ENCODE results near the gene TIMP3. TPM values are rescaled to one million over a fixed set of nuclear protein-coding genes. Genes with fewer than 3 reads are reported as not detected.

TIMP3 gene
- total and polyA plus RNA-seq, 4 experiments from 2014 or later = 1.7 to 2.3 TPM; not detected in 2

GRCh38 chr22:32880505-32880892 is 79.0 kb downstream of the TIMP3 start:
- Histone ChIP-seq H3K27ac (ENCODE audit: low read depth, low read length) (no peak overlapping the region), H3K27me3 (ENCODE audit: insufficient read depth, low read length) (no peaks in the 10 kb centered on the region), H3K4me3 (ENCODE audit: low read length in 2 of 2) (no peak overlapping the region), H3K9me3 (ENCODE audit: control insufficient read depth in 1 of 2, low read length in 2 of 2) (no peaks in the 10 kb centered on the region), H3K36me3 (ENCODE audit: insufficient read depth, low read length) (no peaks in the 10 kb centered on the region), H3K4me1 (ENCODE audit: insufficient read depth, low read length) (peaks cover 4% of the 10 kb centered on the region)
- H3K9me3 Mint-ChIP-seq = no peaks in the 10 kb centered on the region
- ChIA-PET POLR2A (ENCODE audit: partially characterized antibody) (no interaction called here), CTCF (ENCODE audit: partially characterized antibody) (no interaction called here)
- H3K36me3 Mint-ChIP-seq = no peaks in the 10 kb centered on the region
- intact Hi-C loops (cut with micrococcal nuclease) = no loop called here
- H3K4me1 Mint-ChIP-seq = peaks cover 0 to 7% (median under 1%) of the 10 kb centered on the region in 4 donors
- peaks cover under 1 to 4% of the 10 kb centered on the region in 2 donors for H3K27me3 Mint-ChIP-seq
- no peak overlapping the region for H3K27ac Mint-ChIP-seq
- DNase-seq = no peak
- H3K4me3 Mint-ChIP-seq = no peak overlapping the region

- Mint-ChIP-seq H3K4me1 (peaks cover 0 to 7% (median under 1%) of the 10 kb centered on the region in 4 donors), H3K4me3 (peak overlapping the region in 2 of 8 donors; percentile 47 to 60), H3K27ac (peak overlapping the region in 1 of 7 donors; percentile 32), H3K36me3 (no peaks in the 10 kb centered on the region), H3K9me3 (no peaks in the 10 kb centered on the region), H3K27me3 (peaks cover 0 to 4% of the 10 kb centered on the region in 2 donors)
- Histone ChIP-seq H3K9me3 (ENCODE audit: control insufficient read depth in 1 of 2, low read length in 2 of 2) (no peaks in the 10 kb centered on the region), H3K27ac (ENCODE audit: low read depth, low read length) (no peak overlapping the region), H3K4me3 (ENCODE audit: low read length in 2 of 2) (no peak overlapping the region), H3K4me1 (ENCODE audit: insufficient read depth, low read length) (peaks cover 4% of the 10 kb centered on the region), H3K36me3 (ENCODE audit: insufficient read depth, low read length) (no peaks in the 10 kb centered on the region), H3K27me3 (ENCODE audit: insufficient read depth, low read length) (no peaks in the 10 kb centered on the region)
- ChIA-PET CTCF (ENCODE audit: partially characterized antibody) (interaction anchor here (0.6 kb wide), 1 partner anchor 910 kb away, joined by 3 read pairs; no protein-coding TSS in a partner anchor), POLR2A (ENCODE audit: partially characterized antibody) (no interaction called here)
- no peak for DNase-seq
- intact Hi-C loops (cut with micrococcal nuclease) = no loop called here
These were observed 79.5 kb downstream of the TIMP3 start for GRCh38 chr22:32880893-32881596.

GRCh38 chr22:32882360-32882755 is 80.9 kb downstream of the TIMP3 start:
- POLR2A ChIA-PET (ENCODE audit: partially characterized antibody) = no interaction called here
- H3K4me1 ChIP-seq (ENCODE audit: insufficient read depth, low read length) = peaks cover 4% of the 10 kb centered on the region
- no peaks in the 10 kb centered on the region for H3K27me3 ChIP-seq (ENCODE audit: insufficient read depth, low read length)
- no peaks in the 10 kb centered on the region for H3K36me3 Mint-ChIP-seq
- H3K27ac ChIP-seq (ENCODE audit: low read depth, low read length) = no peak overlapping the region
- H3K4me3 ChIP-seq (ENCODE audit: low read length in 2 of 2) = no peak overlapping the region
- DNase-seq = no peak
- H3K9me3 ChIP-seq (ENCODE audit: control insufficient read depth in 1 of 2, low read length in 2 of 2) = no peaks in the 10 kb centered on the region
- H3K27me3 Mint-ChIP-seq = peaks cover 0 to 4% of the 10 kb centered on the region in 2 donors
- H3K36me3 ChIP-seq (ENCODE audit: insufficient read depth, low read length) = no peaks in the 10 kb centered on the region
- H3K4me1 Mint-ChIP-seq = peaks cover 0 to 7% (median under 1%) of the 10 kb centered on the region in 4 donors
- peak overlapping the region in 3 of 7 donors; percentile 23 to 57 (median 25) for H3K27ac Mint-ChIP-seq
- CTCF ChIA-PET (ENCODE audit: partially characterized antibody) = no interaction called here
- intact Hi-C loops (cut with micrococcal nuclease) = no loop called here
- H3K9me3 Mint-ChIP-seq = no peaks in the 10 kb centered on the region
- H3K4me3 Mint-ChIP-seq = peak overlapping the region in 6 of 8 donors; percentile 43 to 70 (median 63)

- no peak overlapping the region for H3K27ac ChIP-seq (ENCODE audit: low read depth, low read length)
These were observed 81.4 kb downstream of the TIMP3 start for GRCh38 chr22:32882774-32883530.

GRCh38 chr22:32887324-32887980 is 85.9 kb downstream of the TIMP3 start:
- no peaks in the 10 kb centered on the region for H3K4me1 Mint-ChIP-seq
- intact Hi-C loops (cut with micrococcal nuclease) = no loop called here

More at GRCh38 chr22:32882774-32883530, 81.4 kb downstream of the TIMP3 start:
- Mint-ChIP-seq H3K9me3 (no peaks in the 10 kb centered on the region), H3K4me1 (peaks cover 0 to 7% (median under 1%) of the 10 kb centered on the region in 4 donors), H3K36me3 (no peaks in the 10 kb centered on the region), H3K27ac (no peak overlapping the region), H3K27me3 (peaks cover 0 to 1% of the 10 kb centered on the region in 2 donors), H3K4me3 (no peak overlapping the region)
- no peak overlapping the region for H3K4me3 ChIP-seq (ENCODE audit: low read length in 2 of 2)
- H3K4me1 ChIP-seq (ENCODE audit: insufficient read depth, low read length) = peaks cover 4% of the 10 kb centered on the region
- ChIA-PET POLR2A (ENCODE audit: partially characterized antibody) (no interaction called here), CTCF (ENCODE audit: partially characterized antibody) (no interaction called here)
- H3K27me3 ChIP-seq (ENCODE audit: insufficient read depth, low read length) = no peaks in the 10 kb centered on the region
- intact Hi-C loops (cut with micrococcal nuclease) = no loop called here
- no peaks in the 10 kb centered on the region for H3K9me3 ChIP-seq (ENCODE audit: control insufficient read depth in 1 of 2, low read length in 2 of 2)
- no peak for DNase-seq
- no peaks in the 10 kb centered on the region for H3K36me3 ChIP-seq (ENCODE audit: insufficient read depth, low read length)

GRCh38 chr22:32888976-32889375 is 87.5 kb downstream of the TIMP3 start:
- CTCF ChIA-PET (ENCODE audit: partially characterized antibody) = no interaction called here
- H3K9me3 ChIP-seq (ENCODE audit: control insufficient read depth in 1 of 2, low read length in 2 of 2) = no peaks in the 10 kb centered on the region
- POLR2A ChIA-PET (ENCODE audit: partially characterized antibody) = no interaction called here
- DNase-seq = no peak
- H3K4me3 ChIP-seq (ENCODE audit: low read length in 2 of 2) = no peak overlapping the region
- Mint-ChIP-seq H3K9me3 (no peaks in the 10 kb centered on the region), H3K36me3 (no peaks in the 10 kb centered on the region), H3K27me3 (peaks cover 5 to 6% of the 10 kb centered on the region in 2 donors), H3K27ac (no peak overlapping the region), H3K4me1 (no peaks in the 10 kb centered on the region), H3K4me3 (no peak overlapping the region)
- H3K27ac ChIP-seq (ENCODE audit: low read depth, low read length) = no peak overlapping the region
- intact Hi-C loops (cut with micrococcal nuclease) = no loop called here
- no peaks in the 10 kb centered on the region for H3K27me3 ChIP-seq (ENCODE audit: insufficient read depth, low read length)
- no peaks in the 10 kb centered on the region for H3K36me3 ChIP-seq (ENCODE audit: insufficient read depth, low read length)
- H3K4me1 ChIP-seq (ENCODE audit: insufficient read depth, low read length) = no peaks in the 10 kb centered on the region

More at GRCh38 chr22:32887324-32887980, 85.9 kb downstream of the TIMP3 start:
- no peak for DNase-seq
- Histone ChIP-seq H3K4me3 (ENCODE audit: low read length in 2 of 2) (no peak overlapping the region), H3K36me3 (ENCODE audit: insufficient read depth, low read length) (no peaks in the 10 kb centered on the region), H3K27me3 (ENCODE audit: insufficient read depth, low read length) (no peaks in the 10 kb centered on the region), H3K4me1 (ENCODE audit: insufficient read depth, low read length) (no peaks in the 10 kb centered on the region), H3K27ac (ENCODE audit: low read depth, low read length) (no peak overlapping the region), H3K9me3 (ENCODE audit: control insufficient read depth in 1 of 2, low read length in 2 of 2) (no peaks in the 10 kb centered on the region)
- Mint-ChIP-seq H3K4me3 (no peak overlapping the region), H3K27me3 (no peaks in the 10 kb centered on the region), H3K27ac (no peak overlapping the region), H3K9me3 (no peaks in the 10 kb centered on the region), H3K36me3 (no peaks in the 10 kb centered on the region)
- CTCF ChIA-PET (ENCODE audit: partially characterized antibody) = no interaction called here
- POLR2A ChIA-PET (ENCODE audit: partially characterized antibody) = no interaction called here

- Histone ChIP-seq H3K36me3 (ENCODE audit: insufficient read depth, low read length) (no peaks in the 10 kb centered on the region), H3K27me3 (ENCODE audit: insufficient read depth, low read length) (no peaks in the 10 kb centered on the region), H3K4me1 (ENCODE audit: insufficient read depth, low read length) (no peaks in the 10 kb centered on the region), H3K27ac (ENCODE audit: low read depth, low read length) (no peak overlapping the region), H3K4me3 (ENCODE audit: low read length in 2 of 2) (no peak overlapping the region), H3K9me3 (ENCODE audit: control insufficient read depth in 1 of 2, low read length in 2 of 2) (no peaks in the 10 kb centered on the region)
- Mint-ChIP-seq H3K27me3 (peaks cover 10 to 11% of the 10 kb centered on the region in 2 donors), H3K27ac (no peak overlapping the region), H3K4me1 (no peaks in the 10 kb centered on the region), H3K4me3 (no peak overlapping the region), H3K9me3 (no peaks in the 10 kb centered on the region), H3K36me3 (no peaks in the 10 kb centered on the region)
- intact Hi-C loops (cut with micrococcal nuclease) = no loop called here
- ChIA-PET POLR2A (ENCODE audit: partially characterized antibody) (no interaction called here), CTCF (ENCODE audit: partially characterized antibody) (no interaction called here)
- no peak for DNase-seq
These were observed 95.4 kb downstream of the TIMP3 start for GRCh38 chr22:32896891-32897290.
